Mesothelial cell of epicardium (in vitro differentiated cells): ENCODE measurements around the gene UTS2B. TPM values are rescaled to one million over a fixed set of nuclear protein-coding genes. Genes with fewer than 3 reads are reported as not detected.

Source experiments
- DNase-seq, 2 experiments: peaks; one replicate each; pipeline ENCODE4 v3.0.0; 2021; ENCODE audit warnings: low spot score in 2 of 2; ENCODE audit not compliant: unreplicated experiment in 2 of 2
- H3K27ac Mint-ChIP-seq: 2 replicates; pipeline ENCODE4 v1.8.0; 2021; ENCODE audit warnings: mixed read lengths
- H3K27me3 Mint-ChIP-seq: 2 replicates; pipeline ENCODE4 v1.8.0; 2021; ENCODE audit warnings: low read depth, mixed read lengths
- H3K36me3 Mint-ChIP-seq: 2 replicates; pipeline ENCODE4 v1.8.0; 2021; ENCODE audit warnings: mixed read lengths
- H3K4me1 Mint-ChIP-seq: 2 replicates; pipeline ENCODE4 v1.8.0; 2021; ENCODE audit warnings: mixed read lengths
- H3K4me3 Mint-ChIP-seq: 2 replicates; pipeline ENCODE4 v1.8.0; 2021; ENCODE audit warnings: mild to moderate bottlenecking, moderate library complexity, mixed read lengths
- H3K9me3 Mint-ChIP-seq: 2 replicates; pipeline ENCODE4 v1.8.0; 2021; ENCODE audit warnings: mixed read lengths
- CTCF ChIP-seq: fragments of 200-600 bp; sonication (generic); IDR thresholded peaks from one replicate; pipeline ENCODE4 v1.5.0; 2021; ENCODE audit warnings: antibody characterized with exemption; ENCODE audit not compliant: unreplicated experiment
- total RNA-seq: library from RNA; stranded (reverse); gene quantifications from 3 replicates; pipeline ENCODE4 v1.2.1, GENCODE V29; 2021

Gene UTS2B
- total RNA-seq, 1 donor from 2014 or later, result 0.60 TPM

- H3K27me3 Mint-ChIP-seq, result no peaks in the 10 kb centered on the region
- peak overlapping the region; percentile 55 for H3K27ac Mint-ChIP-seq
- no peak for TF ChIP-seq CTCF
- no peaks in the 10 kb centered on the region for H3K36me3 Mint-ChIP-seq
- no peak overlapping the region for H3K4me3 Mint-ChIP-seq
- no peak for DNase-seq
- no peaks in the 10 kb centered on the region for H3K9me3 Mint-ChIP-seq
- peaks cover 21% of the 10 kb centered on the region for H3K4me1 Mint-ChIP-seq
Observed at GRCh38 chr3:191236646-191237045, 93.7 kb downstream of the UTS2B start.

- peak overlapping the region; percentile 78 for H3K27ac Mint-ChIP-seq
- H3K27me3 Mint-ChIP-seq, result no peaks in the 10 kb centered on the region
Observed at GRCh38 chr3:191235331-191236314, 94.7 kb downstream of the UTS2B start.

GRCh38 chr3:191234216-191234615, 96.1 kb downstream of the UTS2B start:
- DNase-seq, result no peak
- Mint-ChIP-seq H3K27me3 (no peaks in the 10 kb centered on the region), H3K9me3 (no peaks in the 10 kb centered on the region), H3K4me3 (no peak overlapping the region), H3K4me1 (peaks cover 20% of the 10 kb centered on the region), H3K36me3 (no peaks in the 10 kb centered on the region), H3K27ac (no peak overlapping the region)
- no peak for TF ChIP-seq CTCF

More at GRCh38 chr3:191235331-191236314, 94.7 kb downstream of the UTS2B start:
- Mint-ChIP-seq H3K9me3 (no peaks in the 10 kb centered on the region), H3K4me3 (no peak overlapping the region), H3K4me1 (peaks cover 21% of the 10 kb centered on the region), H3K36me3 (no peaks in the 10 kb centered on the region)
- no peak for DNase-seq
- no peak for TF ChIP-seq CTCF

- Mint-ChIP-seq H3K4me1 (no peaks in the 10 kb centered on the region), H3K27ac (no peak overlapping the region), H3K36me3 (no peaks in the 10 kb centered on the region), H3K9me3 (no peaks in the 10 kb centered on the region), H3K27me3 (no peaks in the 10 kb centered on the region), H3K4me3 (no peak overlapping the region)
- DNase-seq, result no peak
- no peak for TF ChIP-seq CTCF
Observed at GRCh38 chr3:191227541-191227940, 102.8 kb downstream of the UTS2B start.

GRCh38 chr3:191221638-191222037, 108.7 kb downstream of the UTS2B start:
- Mint-ChIP-seq H3K36me3 (no peaks in the 10 kb centered on the region), H3K9me3 (peaks cover 3% of the 10 kb centered on the region), H3K27ac (no peak overlapping the region), H3K4me3 (no peak overlapping the region), H3K27me3 (no peaks in the 10 kb centered on the region), H3K4me1 (no peaks in the 10 kb centered on the region)
- no peak for TF ChIP-seq CTCF
- no peak for DNase-seq
